Astrocyte of the spinal cord (primary cell): ENCODE results near the gene PET117.
A peak's percentile ranks its signal among the peaks of the same experiment; 100 is the strongest.

Experiments used
- DNase-seq: peaks from one replicate; pipeline ENCODE4 v3.0.0; 2011; ENCODE audit warnings: low read depth, low spot score
- H3K4me3 ChIP-seq: 2 replicates; pipeline ENCODE4 v1.5.1; 2011; ENCODE audit warnings: low read depth, mild to moderate bottlenecking, low read length, moderate library complexity
- CTCF ChIP-seq: IDR thresholded peaks from 2 replicates; pipeline ENCODE4 v1.5.1; 2012; ENCODE audit warnings: low read depth, mild to moderate bottlenecking, low read length, inconsistent platforms
- in situ Hi-C: cut with HindIII; loops from 2 replicates; pipeline ENCODE4 v1.10.0; 2017; ENCODE audit warnings: low sequenced_read_pairs

Gene PET117

GRCh38 chr20:18133962-18134361, 3.7 kb upstream of the PET117 start:
- DNase-seq = no peak
- no peak for TF ChIP-seq CTCF
- no peak overlapping the region for H3K4me3 ChIP-seq
- in situ Hi-C loops = no loop called here

- peak overlapping the region; percentile 83 for H3K4me3 ChIP-seq
- no peak for DNase-seq
- in situ Hi-C loops = no loop called here
- no peak for TF ChIP-seq CTCF
Observed at GRCh38 chr20:18138266-18138582, 561 bp downstream of the PET117 start.

- in situ Hi-C loops = no loop called here
- no peak for DNase-seq
- peak overlapping the region; percentile 83 for H3K4me3 ChIP-seq
- TF ChIP-seq CTCF = no peak
Observed at GRCh38 chr20:18138639-18139583, 1.2 kb downstream of the PET117 start.

- no peak for DNase-seq
- in situ Hi-C loops = no loop called here
- no peak overlapping the region for H3K4me3 ChIP-seq
- TF ChIP-seq CTCF = no peak
Observed at GRCh38 chr20:18139832-18140231, 2.2 kb downstream of the PET117 start.

GRCh38 chr20:18144541-18145099, 7.0 kb downstream of the PET117 start:
- no peak overlapping the region for H3K4me3 ChIP-seq
- in situ Hi-C loops = no loop called here
- TF ChIP-seq CTCF = no peak
- no peak for DNase-seq

GRCh38 chr20:18154342-18154741, 16.7 kb downstream of the PET117 start:
- H3K4me3 ChIP-seq = no peak overlapping the region
- in situ Hi-C loops = no loop called here
- DNase-seq = no peak
- TF ChIP-seq CTCF = no peak
